GM19193 (cell line): ENCODE data around the gene PRKCH.

Source experiments
- POLR2A ChIP-seq: IDR thresholded peaks from 4 replicates; pipeline ENCODE4 v1.6.1; 2011; ENCODE audit not compliant: insufficient read depth, insufficient read length; ENCODE audit errors: extremely low read depth

The PRKCH gene

DNA sequence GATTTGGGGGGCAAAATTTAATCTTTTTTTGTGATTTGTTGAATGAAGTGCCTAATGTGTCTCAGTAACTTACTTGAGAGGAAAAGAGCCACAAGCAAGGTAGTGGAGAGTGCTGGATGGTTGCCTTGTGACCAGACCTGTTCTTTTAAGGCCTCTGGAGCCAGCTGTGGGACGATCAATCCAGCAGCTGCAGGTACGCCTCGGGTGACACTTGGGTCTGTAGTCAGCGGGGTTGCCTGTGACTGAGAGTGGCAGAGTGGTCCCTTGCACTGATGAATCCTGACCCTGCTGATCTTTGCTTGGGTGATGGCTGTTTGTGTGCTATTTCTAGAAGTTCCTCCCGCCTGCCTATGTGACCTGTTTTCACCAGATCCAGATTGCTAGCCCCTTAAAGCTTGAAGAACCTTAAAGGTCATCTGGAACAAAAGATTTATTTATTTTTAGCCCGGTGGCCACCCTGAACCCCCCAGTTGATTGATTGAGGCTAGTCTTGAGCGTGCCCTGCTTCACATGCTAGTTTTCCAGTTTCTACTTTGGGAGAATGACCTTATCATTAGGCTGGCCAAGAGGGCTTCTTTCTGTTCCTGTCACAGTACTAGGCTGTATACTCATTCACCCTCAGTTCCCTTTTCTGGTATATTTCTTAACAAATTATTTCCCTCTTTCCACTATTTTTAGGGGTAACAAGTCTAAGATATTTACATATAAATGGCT is 23.2 kb downstream of the PRKCH start:
- no peak for TF ChIP-seq POLR2A

DNA sequence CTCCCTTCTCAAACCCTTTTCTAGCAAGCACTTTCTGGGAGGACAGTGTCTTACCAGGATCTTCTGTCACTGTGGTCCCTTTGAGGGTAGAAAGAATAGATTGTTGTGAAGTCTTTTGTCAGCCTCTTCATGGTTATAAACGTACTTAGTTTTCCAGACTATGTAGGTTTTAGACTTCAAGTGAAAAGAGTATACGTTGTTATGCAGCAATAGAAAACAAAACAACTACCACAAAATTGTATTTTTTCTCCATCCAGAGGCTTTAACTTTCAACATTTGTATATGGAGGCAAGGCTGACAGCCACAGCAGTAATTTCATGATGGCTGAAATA is 23.7 kb downstream of the PRKCH start:
- TF ChIP-seq POLR2A = no peak

DNA sequence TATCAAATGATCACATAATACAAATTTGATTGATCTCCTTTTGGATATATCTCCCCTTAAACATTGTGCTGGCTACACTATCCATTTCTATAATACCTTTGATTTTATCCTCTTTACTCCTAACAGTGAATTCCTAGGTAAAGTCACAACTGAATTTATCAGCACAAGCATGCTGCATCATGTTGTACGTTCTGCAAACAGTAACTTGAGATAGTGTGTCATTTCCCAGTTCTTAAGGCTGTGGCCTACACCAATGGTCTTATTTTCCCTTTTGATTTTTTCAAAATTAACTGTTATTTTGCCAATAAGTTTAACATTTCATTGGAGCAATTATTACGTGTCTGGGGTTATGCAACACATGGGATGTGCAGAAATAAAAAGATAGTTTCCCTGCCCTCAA is 24.8 kb downstream of the PRKCH start:
- no peak for TF ChIP-seq POLR2A

DNA sequence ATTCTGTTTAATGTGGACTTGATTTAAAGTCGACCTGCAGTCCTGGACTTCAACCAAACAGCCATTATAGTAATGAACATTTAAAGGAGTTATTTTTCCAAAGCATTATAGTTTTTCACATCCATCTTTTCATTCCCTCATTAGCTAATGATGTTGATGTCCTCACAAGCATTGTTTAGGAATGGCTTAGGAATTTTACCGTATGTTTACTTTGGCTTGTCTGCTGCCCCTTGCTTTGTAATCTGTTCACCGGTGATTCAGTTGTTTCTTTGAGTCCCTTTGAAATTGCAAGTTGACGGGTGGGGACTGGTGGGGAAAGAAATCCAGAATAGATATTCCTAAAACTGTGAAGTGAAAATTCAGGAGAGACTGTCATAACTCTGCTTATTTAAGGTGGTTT is 25.4 kb downstream of the PRKCH start:
- no peak for TF ChIP-seq POLR2A

DNA sequence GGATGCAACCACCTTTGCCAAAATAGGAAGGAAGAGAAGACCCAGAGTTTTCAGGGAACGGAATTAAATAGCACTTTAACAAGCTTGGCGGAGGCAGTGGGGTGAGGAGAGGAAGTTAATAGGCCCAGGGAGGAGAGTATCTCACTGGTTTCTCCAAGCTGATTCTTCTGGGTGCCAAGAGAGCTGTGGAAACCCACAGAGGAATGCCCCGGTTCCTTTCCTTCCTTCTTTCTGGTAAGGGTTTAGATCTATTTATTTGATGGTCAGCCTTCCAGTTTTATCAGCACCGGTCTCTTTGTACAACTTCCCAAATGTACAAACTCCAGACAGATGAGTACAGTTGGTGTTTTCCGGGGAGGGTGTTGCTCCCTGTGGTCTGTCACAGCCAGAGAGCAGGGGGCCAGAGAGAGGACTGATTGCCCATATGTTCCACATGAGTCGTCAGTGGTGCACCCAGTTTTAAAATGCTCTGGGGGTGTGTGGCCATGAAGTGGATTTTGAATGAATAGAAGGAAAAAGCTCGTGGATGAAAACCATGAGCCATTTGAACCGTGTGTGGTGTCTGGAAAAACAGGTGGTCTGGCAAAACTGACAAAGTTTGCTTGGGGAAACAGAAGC is 26.6 kb downstream of the PRKCH start:
- TF ChIP-seq POLR2A = no peak

DNA sequence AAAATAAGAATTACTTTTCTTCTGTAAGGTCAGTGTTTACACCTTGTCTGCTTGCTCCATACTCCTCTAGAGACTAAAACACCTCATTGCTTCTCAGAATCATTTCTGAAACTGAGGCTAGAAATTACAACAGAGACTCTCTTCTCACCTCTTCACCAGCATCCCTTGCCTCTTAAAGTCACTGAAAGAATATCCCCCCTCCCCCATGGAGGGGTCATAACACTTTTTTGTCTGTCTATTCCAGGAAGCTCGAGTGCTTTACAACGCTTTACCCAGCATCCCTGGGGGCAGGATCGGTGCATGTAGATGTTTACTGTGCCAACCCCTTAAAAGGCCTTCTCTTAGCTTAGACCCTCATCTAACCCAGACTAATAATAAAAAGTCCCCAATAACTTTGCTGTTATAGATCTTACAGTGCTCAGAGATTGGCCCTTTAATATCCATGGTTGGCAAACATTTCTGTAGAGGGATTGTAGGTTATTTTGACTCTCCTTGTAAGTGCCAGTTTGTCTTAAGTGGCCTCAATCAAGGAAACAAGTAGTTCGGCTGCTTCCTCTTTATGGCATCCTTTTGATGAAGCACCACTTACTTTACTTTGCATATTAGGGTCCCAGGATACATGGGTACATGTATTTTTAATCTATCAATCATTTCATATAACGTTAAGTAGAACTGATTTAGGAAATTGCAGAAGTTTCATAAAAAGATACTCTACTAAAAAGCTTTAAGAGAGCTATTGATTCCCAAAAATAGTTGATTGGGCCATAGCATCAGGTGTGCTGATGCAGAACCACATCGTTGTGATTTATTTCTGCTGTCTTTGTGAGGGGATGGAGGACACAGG is 29.3 kb downstream of the PRKCH start:
- TF ChIP-seq POLR2A = no peak

DNA sequence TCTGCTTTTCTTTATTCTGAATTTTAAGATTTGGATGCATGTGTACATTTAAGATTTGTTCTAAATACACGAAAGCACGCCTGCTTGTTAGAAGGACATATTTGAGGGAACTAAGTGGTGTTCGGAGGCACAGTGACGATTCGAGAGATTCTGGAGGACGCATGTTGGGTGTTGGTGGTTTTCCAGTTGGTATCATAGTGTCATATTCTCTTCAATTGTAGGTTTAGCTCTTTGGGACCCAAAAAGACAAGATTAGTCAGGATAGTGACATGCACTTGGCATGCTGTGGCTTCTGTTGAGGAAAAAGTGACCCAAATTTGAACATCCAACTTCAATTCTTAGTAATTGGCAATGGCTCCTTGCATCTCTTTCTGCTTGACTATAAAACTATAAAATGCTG is 30.1 kb downstream of the PRKCH start:
- no peak for TF ChIP-seq POLR2A

DNA sequence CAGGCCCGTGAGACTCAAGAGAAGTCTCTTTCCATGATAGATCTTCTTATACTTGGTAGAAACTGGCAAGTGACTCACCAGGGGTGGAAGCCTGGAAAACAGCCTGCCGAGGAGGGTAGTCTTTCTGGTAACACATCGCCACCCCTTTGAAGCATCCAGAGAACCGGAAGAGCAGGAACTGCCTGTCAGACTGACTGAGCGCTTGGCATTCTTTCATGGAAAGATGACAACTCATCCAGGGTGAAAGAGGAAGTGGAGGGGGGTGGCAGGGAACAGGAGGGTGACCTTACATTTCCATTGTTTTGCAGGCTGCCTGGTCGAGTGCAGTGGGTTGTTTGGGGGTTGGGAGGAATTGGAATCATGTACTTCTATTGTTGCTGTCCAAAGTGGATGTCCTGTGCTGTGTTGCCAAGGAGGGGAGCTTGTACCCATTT is 34.5 kb downstream of the PRKCH start:
- TF ChIP-seq POLR2A = no peak

DNA sequence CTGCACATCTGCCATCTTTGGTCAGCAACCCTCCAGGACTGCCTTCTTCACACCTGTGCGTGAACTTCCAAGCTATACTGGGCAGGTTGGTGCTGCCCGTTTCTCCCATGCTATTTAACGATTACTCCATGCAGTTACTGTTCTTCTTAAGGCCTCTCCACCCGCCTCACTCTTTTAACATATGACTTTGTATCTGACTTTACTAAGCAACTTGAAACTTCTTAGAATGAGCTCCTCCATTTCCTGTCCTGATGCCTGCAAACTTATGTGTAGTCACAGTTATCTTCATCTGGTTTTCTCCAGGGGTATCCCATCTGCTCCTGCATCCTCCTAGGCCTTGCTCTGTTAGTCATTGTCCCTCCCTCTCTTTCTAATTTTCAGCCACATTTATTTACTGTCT is 35.7 kb downstream of the PRKCH start:
- TF ChIP-seq POLR2A = no peak

DNA sequence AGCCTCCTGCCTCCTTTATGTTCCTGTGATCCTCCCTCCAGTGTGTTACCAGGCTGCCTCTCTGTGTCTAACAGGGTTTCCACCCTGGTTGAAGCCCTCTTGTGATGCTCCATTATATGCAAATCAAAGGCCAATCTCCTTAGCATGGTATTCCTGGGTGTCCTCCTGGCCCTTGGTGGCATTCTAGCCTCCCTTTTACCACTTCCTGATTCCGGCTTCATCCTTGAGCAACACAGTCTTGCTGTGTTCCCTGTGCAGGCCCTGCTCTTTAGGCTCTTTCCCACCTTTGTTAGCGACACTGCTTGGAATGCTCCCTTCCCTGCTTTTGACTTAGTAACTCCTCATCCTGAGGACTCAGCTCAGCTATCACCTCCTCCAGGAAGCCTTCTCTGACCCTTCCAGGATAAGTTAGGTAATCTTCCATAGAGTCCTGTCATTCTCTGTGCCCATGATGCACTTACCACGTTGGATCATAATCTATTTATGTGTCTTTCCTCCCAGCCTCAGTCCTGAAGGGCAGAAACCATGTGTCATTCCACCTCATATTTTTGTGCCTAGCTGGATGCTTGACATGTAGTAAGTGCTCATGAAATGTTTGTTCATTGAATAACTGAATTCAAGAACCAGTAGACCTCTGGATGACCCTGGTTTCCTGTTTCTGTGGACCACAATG is 37.3 kb downstream of the PRKCH start:
- TF ChIP-seq POLR2A = no peak

DNA sequence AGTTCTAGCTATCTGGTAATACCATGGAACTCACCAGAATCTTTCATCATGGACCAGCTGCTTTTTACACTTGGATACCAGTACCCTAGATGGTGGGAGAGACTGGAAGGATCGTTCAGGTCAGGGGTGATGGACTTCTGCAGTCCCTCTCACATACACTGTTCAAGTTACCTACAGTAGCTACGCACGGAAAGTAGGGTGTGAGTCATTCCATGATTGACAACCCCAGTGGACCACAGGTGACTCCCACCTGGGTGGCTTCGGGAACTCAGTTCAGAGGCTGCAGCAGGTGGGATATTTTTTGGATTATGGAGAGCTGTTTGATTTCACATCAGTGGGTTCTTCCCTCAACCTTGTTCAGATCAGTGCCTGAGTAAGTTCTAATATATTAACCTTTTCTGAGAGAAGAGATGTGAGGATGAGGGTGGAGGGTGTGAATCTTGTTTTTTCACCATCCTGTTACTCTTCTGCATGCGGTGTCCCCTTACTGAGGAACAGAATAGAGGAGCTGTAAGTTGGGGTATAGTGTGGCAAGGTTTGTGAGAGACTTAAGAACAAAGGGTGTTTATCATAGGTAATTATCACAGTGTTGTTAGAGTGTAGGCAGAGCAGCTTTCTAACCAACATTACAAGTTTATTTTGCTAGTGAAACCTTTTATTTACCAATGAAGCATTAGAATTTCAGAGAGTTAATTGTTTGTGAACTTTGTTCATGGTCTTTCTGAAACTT is 39.6 kb downstream of the PRKCH start:
- TF ChIP-seq POLR2A = no peak

DNA sequence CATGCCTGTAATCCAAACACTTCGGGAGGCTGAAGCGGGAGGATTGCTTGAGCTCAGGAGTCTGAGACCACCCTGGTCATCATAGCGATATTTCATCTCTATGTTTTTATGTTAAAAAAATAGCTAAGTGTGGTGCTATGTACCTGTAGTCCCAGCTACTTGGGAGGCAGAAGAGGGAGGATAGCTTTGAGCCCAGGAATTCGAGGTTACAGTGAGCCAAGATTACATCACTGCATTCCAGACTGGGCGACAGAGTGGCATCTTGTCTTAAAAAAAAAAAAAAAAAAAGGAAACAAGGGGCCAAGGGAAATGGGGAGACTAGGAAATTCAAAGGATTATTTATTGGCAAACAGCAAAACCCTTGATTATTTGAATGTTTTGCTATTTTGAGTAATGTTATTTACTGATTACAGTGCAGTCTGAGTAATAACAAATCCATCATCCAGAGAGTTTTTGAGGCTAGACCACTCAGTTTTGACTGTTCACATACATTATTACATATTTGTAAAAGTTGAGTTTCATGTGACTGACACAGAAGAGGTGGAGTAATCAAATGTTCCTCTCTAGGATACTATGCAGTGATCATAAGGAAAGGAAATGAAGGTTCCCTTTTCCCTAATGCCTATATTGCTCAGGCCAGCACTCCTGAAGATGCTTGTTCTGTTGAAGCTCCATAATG is 40.8 kb downstream of the PRKCH start:
- no peak for TF ChIP-seq POLR2A

DNA sequence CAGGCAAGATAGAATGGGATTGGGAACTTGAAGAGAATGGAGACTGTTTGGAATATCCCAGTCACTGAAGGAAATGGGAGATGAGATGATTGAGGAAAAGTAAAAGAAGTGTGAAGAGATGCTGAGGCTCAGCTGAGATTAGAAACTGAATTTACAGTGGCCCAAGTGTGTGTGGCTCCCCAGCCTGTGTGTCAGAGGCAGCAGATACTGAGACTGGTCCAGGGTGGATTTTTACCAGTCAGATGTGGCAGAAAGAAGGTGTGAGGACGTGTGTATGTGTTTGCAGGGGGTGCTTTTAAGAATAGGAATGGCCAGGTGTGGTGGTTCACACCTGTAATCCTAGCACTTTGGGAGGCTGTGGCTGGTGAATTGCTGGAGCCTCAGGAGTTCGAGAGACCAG is 42.9 kb downstream of the PRKCH start:
- TF ChIP-seq POLR2A = no peak

DNA sequence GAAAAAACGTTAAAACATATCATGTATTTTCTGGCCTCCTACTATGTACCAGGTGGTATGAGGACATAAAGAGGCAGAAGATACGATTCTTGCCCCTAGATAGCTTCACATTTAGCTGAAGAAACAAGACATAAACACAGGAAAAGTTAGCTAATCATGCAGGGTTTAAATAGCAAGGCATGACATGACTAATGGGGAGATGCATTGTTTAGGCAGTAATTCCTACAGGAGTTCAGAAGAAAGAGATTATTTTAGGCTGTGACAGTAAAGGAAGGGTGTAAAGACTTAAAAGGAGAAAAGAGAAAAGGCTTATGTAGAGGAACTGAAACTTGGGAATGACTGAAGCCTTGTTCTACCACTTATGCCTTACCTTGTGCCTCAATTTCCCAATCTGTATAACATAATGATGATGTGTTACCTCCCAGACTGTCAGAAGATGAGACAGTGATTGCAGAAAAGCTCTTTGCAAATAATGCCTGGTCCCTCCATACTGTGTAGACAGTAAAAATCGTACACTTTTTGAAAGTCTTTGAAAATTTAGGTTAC is 44.4 kb downstream of the PRKCH start:
- TF ChIP-seq POLR2A = no peak

DNA sequence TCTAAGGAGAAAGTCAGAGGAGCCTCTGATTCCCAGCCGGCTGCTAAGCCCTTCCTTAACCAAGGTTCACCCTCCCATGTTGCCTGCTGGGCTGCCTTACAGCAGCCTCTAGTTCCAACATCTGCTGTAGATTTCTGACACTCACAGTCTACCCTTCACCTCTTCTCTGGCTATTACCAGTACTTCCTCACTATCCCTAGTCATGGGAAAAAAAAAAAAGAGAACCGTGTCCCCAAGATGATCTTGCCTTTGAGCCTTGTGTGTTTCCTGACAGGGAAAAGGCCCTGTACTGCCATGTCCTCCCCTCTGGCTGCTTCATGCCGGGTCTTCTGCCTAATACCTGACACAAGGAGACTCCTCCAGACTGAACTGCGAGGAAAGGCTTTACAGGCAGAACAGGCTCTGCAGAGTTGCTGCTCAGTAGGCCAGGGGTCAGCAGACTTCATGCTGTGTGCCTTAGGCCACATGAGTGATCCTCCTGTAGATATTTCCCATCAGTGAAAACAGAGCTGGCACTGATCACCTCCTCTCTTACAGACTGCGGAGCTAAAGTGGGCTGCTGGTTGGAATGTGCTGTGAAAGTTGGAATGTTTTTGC is 46.8 kb downstream of the PRKCH start:
- no peak for TF ChIP-seq POLR2A
